ENCODE measurements around the gene C12orf50.
"Not testable (repeated sequence)": the region's sequence is repeated elsewhere in the genome, so short reads cannot be mapped to it uniquely, and the experiment has no call there.

The C12orf50 gene

GRCh38 chr12:87988534-87988933 is 40.7 kb downstream of the C12orf50 start:
- no peak for DNase-seq (ENCODE audit: low read depth, low spot score)

GRCh38 chr12:87985069-87985675 is 44.0 kb downstream of the C12orf50 start:
- DNase-seq (ENCODE audit: low read depth, low spot score): no peak

GRCh38 chr12:87982208-87982607 is 47.0 kb downstream of the C12orf50 start:
- DNase-seq (ENCODE audit: low read depth, low spot score): peak; percentile 28

GRCh38 chr12:87981495-87981894 is 47.7 kb downstream of the C12orf50 start:
- DNase-seq (ENCODE audit: low read depth, low spot score): peak; percentile 3

GRCh38 chr12:87975879-87976278 is 53.3 kb downstream of the C12orf50 start:
- DNase-seq (ENCODE audit: low read depth, low spot score): no peak

- DNase-seq (ENCODE audit: low read depth, low spot score): peak; percentile 54
Measured at GRCh38 chr12:87967871-87968270, 61.3 kb downstream of the C12orf50 start.

- peak; percentile 35 for DNase-seq (ENCODE audit: low read depth, low spot score)
Measured at GRCh38 chr12:87960566-87960965, 68.6 kb downstream of the C12orf50 start.

- not testable (repeated sequence) for DNase-seq (ENCODE audit: low read depth, low spot score)
Measured at GRCh38 chr12:87954028-87954427, 75.2 kb downstream of the C12orf50 start.

- DNase-seq (ENCODE audit: low read depth, low spot score): peak; percentile 67
Measured at GRCh38 chr12:87953256-87953860, 75.8 kb downstream of the C12orf50 start.

GRCh38 chr12:87952850-87953249 is 76.4 kb downstream of the C12orf50 start:
- DNase-seq (ENCODE audit: low read depth, low spot score): no peak

- no peak for DNase-seq (ENCODE audit: low read depth, low spot score)
Measured at GRCh38 chr12:87952223-87952622, 77.0 kb downstream of the C12orf50 start.

- DNase-seq (ENCODE audit: low read depth, low spot score): no peak
Measured at GRCh38 chr12:87943762-87944161, 85.4 kb downstream of the C12orf50 start.

- no peak for DNase-seq (ENCODE audit: low read depth, low spot score)
Measured at GRCh38 chr12:87943023-87943422, 86.2 kb downstream of the C12orf50 start.

GRCh38 chr12:87939182-87939581 is 90.0 kb downstream of the C12orf50 start:
- DNase-seq (ENCODE audit: low read depth, low spot score): no peak

- no peak for DNase-seq (ENCODE audit: low read depth, low spot score)
Measured at GRCh38 chr12:87935216-87935615, 94.0 kb downstream of the C12orf50 start.

GRCh38 chr12:87933991-87934390 is 95.2 kb downstream of the C12orf50 start:
- DNase-seq (ENCODE audit: low read depth, low spot score): no peak

- no peak for DNase-seq (ENCODE audit: low read depth, low spot score)
Measured at GRCh38 chr12:87931812-87932211, 97.4 kb downstream of the C12orf50 start.

- DNase-seq (ENCODE audit: low read depth, low spot score): no peak
Measured at GRCh38 chr12:87930627-87931026, 98.6 kb downstream of the C12orf50 start.
